ELR (cell line): ENCODE results near the gene ZNF287.

Experiments used
- DNase-seq: peaks from one replicate; pipeline ENCODE4 v3.0.0-alpha.2; 2015; ENCODE audit warnings: low read depth

ZNF287 gene

DNA sequence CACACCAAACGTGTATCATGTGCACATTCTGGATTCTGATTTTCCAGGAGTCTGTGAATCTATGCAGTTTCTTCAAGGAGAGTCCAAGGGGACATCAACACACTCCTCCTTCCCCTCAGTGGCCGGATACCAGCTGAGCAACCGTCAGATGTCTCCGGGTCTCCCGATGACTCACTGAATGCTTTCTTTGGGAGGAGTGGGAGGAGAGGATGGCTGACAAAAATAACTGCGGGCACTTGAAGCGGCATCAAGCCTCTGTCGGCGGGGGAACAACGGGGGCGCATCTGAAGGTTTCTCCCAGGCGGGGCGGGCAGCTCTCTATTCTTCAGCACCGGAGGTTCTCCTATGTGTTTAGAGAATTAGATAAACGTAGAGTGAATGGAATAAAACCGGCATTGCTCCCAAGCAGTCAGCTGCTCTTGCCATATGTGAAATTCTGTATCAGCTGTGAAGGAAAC, 52.4 kb downstream of the ZNF287 start:
- DNase-seq = peak; percentile 79

DNA sequence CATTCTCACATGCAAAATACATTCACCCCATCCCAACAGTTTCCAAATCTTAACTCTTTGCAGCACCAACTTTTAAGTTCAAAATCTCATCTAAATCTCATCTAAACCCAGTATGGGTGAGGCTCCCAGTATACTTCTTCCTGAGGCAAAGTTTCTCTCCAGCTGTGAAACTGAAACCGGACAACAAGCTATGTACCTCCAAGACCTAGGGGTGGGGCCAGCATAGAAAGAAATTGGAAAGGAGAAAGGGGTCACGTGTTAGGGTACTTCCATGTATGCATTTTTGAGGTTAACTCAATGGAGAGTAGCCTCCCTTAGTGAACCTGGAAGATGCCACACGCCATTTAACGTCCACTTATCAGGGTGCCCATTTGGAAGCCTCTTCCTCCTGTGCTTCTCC, 53.1 kb downstream of the ZNF287 start:
- no peak for DNase-seq

DNA sequence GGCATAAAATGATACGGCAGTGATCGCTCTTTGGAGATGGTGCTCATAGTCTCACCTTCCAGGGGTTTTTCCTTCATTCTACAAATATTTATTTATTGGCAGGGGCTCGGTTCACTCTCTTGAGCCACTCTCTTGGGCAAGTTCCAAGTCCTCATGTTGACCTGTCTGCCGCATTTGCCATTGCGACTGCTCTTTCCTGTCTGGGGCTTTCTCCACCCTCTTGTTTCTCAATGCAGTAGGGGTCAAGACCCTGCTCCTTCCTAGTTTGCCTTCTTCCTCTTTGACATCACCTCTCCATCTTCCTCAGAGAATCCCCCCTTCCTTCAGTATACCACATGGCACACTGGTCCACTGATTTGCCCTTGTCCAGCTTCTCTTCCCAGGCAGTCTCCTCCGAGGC, 55.1 kb downstream of the ZNF287 start:
- DNase-seq = no peak

GRCh38 chr17:16512011-16512410, 57.0 kb downstream of the ZNF287 start:
- no peak for DNase-seq

GRCh38 chr17:16511593-16511992, 57.4 kb downstream of the ZNF287 start:
- no peak for DNase-seq

- no peak for DNase-seq
These were observed 61.0 kb downstream of the ZNF287 start for GRCh38 chr17:16507918-16508533.

DNA sequence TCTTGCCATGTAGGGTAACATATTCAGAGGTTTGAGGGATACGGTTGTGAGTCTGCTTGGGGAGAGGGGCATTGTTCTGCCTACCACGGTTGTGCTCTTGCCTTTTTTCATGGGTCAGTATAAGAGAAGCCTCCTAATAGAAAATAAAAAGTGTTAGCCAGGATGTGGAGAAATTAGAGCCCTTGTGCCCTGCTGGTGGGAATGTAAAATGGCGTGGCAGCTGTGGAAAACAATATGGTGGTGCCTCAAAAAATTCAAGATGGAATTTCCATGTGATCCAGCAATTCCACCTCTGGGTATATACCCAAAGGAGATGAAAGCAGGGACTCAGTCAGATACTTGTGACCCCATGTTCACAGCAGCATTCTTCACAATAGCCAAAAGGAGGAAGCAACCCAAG, 62.8 kb downstream of the ZNF287 start:
- no peak for DNase-seq

GRCh38 chr17:16504984-16505383, 64.0 kb downstream of the ZNF287 start:
- no peak for DNase-seq
